HL-60 (cell line): ENCODE results near the gene LCOR.

Source experiments
- DNase-seq, 2 experiments: peaks; one replicate each; pipeline ENCODE4 v3.0.0-alpha.2; 2010 to 2020; ENCODE audit warnings: low read depth in 1 of 2, low spot score in 1 of 2
- H3K27ac ChIP-seq: fragments of 250-450 bp; sonication (Bioruptor Pico); replicated peaks from 2 replicates; pipeline ENCODE4 v1.5.1; 2020; ENCODE audit warnings: mild to moderate bottlenecking, moderate library complexity
- H3K27me3 ChIP-seq: fragments of 250-450 bp; sonication (Bioruptor Pico); 2 replicates; pipeline ENCODE4 v1.5.1; 2021; ENCODE audit warnings: mild to moderate bottlenecking, moderate library complexity; ENCODE audit not compliant: insufficient read depth, poor library complexity, severe bottlenecking
- H3K4me3 ChIP-seq: replicated peaks from 2 replicates; pipeline ENCODE4 v1.5.1; 2011; ENCODE audit warnings: mild to moderate bottlenecking, control low read depth, low read length; ENCODE audit not compliant: insufficient read depth
- CTCF ChIP-seq: IDR thresholded peaks from one replicate; pipeline ENCODE4 v1.5.1; 2011; ENCODE audit warnings: low read length, control low read depth, inconsistent platforms; ENCODE audit not compliant: insufficient read depth
- GABPA ChIP-seq: IDR thresholded peaks from 2 replicates; pipeline ENCODE4 v1.6.1; 2012; ENCODE audit warnings: low read depth
- POLR2AphosphoS5 ChIP-seq: IDR thresholded peaks from 2 replicates; pipeline ENCODE4 v1.6.1; 2012; ENCODE audit warnings: low read depth
- REST ChIP-seq: IDR thresholded peaks from 2 replicates; pipeline ENCODE4 v1.6.1; 2012; ENCODE audit warnings: low read depth; ENCODE audit not compliant: insufficient replicate concordance
- SPI1 ChIP-seq: IDR thresholded peaks from 2 replicates; pipeline ENCODE4 v1.6.1; 2012; ENCODE audit warnings: low read depth, mild to moderate bottlenecking, borderline replicate concordance

Gene LCOR

GRCh38 chr10:97007417-97007816 lies 175.3 kb downstream of the LCOR start:
- no peak for TF ChIP-seq POLR2AphosphoS5
- TF ChIP-seq CTCF, result no peak
- no peak for TF ChIP-seq GABPA
- no peak for TF ChIP-seq REST
- no peak for TF ChIP-seq SPI1
- no peaks in the 10 kb centered on the region for H3K27me3 ChIP-seq
- no peak overlapping the region for H3K27ac ChIP-seq
- no peak for DNase-seq
- H3K4me3 ChIP-seq, result no peak overlapping the region

GRCh38 chr10:97010695-97011206 lies 178.7 kb downstream of the LCOR start:
- no peak for TF ChIP-seq CTCF
- TF ChIP-seq REST, result no peak
- TF ChIP-seq SPI1, result no peak
- no peak for TF ChIP-seq POLR2AphosphoS5
- TF ChIP-seq GABPA, result no peak
- Histone ChIP-seq H3K27me3 (no peaks in the 10 kb centered on the region), H3K4me3 (no peak overlapping the region), H3K27ac (no peak overlapping the region)
- DNase-seq, result no peak

GRCh38 chr10:97011397-97011796 lies 179.3 kb downstream of the LCOR start:
- Histone ChIP-seq H3K4me3 (no peak overlapping the region), H3K27ac (no peak overlapping the region), H3K27me3 (no peaks in the 10 kb centered on the region)
- no peak for TF ChIP-seq SPI1
- TF ChIP-seq CTCF, result no peak
- TF ChIP-seq GABPA, result no peak
- no peak for TF ChIP-seq POLR2AphosphoS5
- no peak for TF ChIP-seq REST
- DNase-seq, result no peak
